ENCODE measurements around the gene CDK8.

CDK8 gene

DNA sequence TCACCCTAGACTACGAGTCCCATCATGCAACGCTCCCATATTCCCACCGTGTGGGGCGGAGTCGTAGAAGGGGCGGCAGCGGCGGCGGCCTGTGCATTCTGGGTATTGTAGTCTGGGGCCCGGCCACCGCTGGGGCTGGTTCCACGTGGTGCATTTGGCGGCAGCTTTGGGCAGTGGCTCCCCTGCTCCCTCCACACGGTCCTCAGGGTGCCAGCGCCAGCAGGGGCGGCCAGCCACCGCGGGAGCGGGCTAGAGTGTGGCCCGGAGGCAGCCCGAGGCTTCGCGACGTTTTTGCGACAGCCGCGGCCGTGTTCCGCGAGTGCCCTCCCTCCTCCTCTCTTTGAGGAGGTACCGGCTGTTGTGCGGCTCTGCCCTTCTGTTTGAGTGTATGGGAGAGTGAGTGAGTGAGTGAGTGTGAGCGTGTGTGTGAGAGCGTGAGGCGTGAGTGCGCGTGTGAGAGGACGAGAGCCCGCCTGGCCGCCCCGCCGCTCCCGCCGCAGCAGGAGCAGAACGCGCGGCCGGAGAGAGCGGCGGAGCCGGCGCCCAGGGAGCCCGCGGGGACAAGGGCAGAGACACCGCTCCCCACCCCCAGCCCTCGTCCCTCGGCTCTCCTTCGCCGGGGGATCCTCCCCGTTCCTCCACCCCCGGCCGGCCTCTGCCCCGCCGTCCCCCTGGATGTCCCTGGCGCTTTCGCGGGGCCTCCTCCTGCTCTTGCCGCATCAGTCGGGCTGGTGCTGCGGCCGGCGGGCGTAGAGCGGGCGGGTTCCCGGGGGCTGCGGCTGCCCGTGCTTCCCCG lies at the start of gene CDK8:
Gene CDK8, plus strand, starts transcription at position 343 of the 796 bp plus-strand sequence. CDS start 513 bp downstream, outside the sequence.
- H3K27ac ChIP-seq: peak within 1 kb of the TSS; percentile 89 to 97 (median 95)
- no peaks in the 10 kb centered on the region for H3K27me3 ChIP-seq
- H3K9me3 ChIP-seq (replicated peaks in 1 of 11): no peaks in the 10 kb centered on the region
- peak within 1 kb of the TSS; percentile 85 to 96 (median 90) for H3K9ac ChIP-seq
- no peaks in the 10 kb centered on the region for H3K36me3 ChIP-seq
- H3K4me2 ChIP-seq: peak within 1 kb of the TSS; percentile 75 to 96 (median 90)
- no peak for TF ChIP-seq Cebpa-rat (IDR thresholded peaks at IDR 0.05)
- H4K20me1 ChIP-seq: peaks cover 3 to 44% (median 40%) of the 10 kb centered on the region in 11 experiments; a peak in 18 of 22 replicates
- peaks cover 9 to 27% (median 21%) of the 10 kb centered on the region in 10 experiments; a peak in 19 of 20 replicates for H3K4me1 ChIP-seq
- peak within 1 kb of the TSS; percentile 68 to 92 (median 89) for H3K4me3 ChIP-seq

DNA sequence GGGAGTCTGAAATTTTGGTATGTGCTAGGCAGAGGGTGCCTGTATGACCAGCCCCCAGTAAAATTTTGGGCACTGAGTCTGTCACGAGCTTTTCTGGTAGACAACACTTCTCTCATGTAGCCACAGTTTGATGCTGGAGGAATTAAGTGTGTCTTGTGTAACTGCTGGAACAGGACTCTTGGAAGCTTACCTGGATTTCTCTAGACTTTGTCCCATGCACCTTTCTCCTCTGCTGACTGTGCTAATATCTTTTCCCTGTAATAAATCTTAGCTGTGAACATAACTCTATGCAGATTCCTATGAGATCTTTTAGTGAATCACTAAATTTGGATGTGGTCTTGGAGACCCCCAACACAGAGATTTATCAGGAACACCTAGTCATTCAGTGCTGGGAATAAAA lies 45.6 kb upstream of the CDK8 start:
- H3K27ac ChIP-seq: no peak overlapping the region
- H3K36me3 ChIP-seq: peaks cover 63 to 93% (median 74%) of the 10 kb centered on the region in 11 experiments
- H3K4me1 ChIP-seq: no peaks in the 10 kb centered on the region
- no peak for TF ChIP-seq Cebpa-rat (IDR thresholded peaks at IDR 0.05)
- no peaks in the 10 kb centered on the region for H3K27me3 ChIP-seq
- no peaks in the 10 kb centered on the region for H3K9me3 ChIP-seq (replicated peaks in 1 of 11)
- H3K4me3 ChIP-seq: no peak overlapping the region
- H3K9ac ChIP-seq: no peak overlapping the region
- no peak overlapping the region for H3K4me2 ChIP-seq
- peaks cover 0 to 11% (median 3%) of the 10 kb centered on the region in 11 experiments; a peak in 8 of 22 replicates for H4K20me1 ChIP-seq

DNA sequence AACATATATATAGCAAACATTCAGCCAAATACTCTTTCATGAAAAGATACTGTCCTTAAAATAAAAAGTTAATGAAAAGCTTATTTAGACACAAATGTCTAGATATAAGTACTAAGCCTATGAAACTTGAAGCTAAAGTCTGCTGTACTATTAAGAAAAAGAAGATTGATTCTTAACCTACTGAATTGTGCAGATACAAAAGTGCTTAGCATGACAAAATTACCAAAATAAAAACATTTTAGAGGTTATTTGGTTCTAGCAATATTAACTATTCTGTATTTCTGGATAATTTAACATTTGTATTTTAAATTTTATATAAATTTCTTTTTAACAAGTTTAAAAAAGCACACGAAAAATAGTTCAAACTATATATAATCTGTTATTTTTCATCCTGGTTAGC lies 40.6 kb upstream of the CDK8 start:
- Histone ChIP-seq H3K9me3 (replicated peaks in 1 of 11) (no peaks in the 10 kb centered on the region), H3K36me3 (peaks cover 91 to 100% (median 98%) of the 10 kb centered on the region in 11 experiments), H3K4me1 (no peaks in the 10 kb centered on the region), H3K27me3 (no peaks in the 10 kb centered on the region), H3K9ac (no peak overlapping the region), H3K27ac (no peak overlapping the region), H3K4me2 (no peak overlapping the region), H3K4me3 (no peak overlapping the region), H4K20me1 (peaks cover 0 to 36% (median 13%) of the 10 kb centered on the region in 11 experiments; a peak in 15 of 22 replicates)
- TF ChIP-seq Cebpa-rat (IDR thresholded peaks at IDR 0.05): no peak

GRCh38 chr13:26213982-26214381 lies 39.9 kb upstream of the CDK8 start:
- Histone ChIP-seq H3K9me3 (replicated peaks in 1 of 11) (no peaks in the 10 kb centered on the region), H3K27ac (no peak overlapping the region), H3K4me3 (no peak overlapping the region), H3K27me3 (no peaks in the 10 kb centered on the region), H3K4me1 (0 out of 20 replicates have a peak, but pooled peaks cover 0 to 1% (median 0%) of the 10 kb centered on the region in 10 experiments), H3K9ac (no peak overlapping the region), H4K20me1 (peaks cover 0 to 36% (median 13%) of the 10 kb centered on the region in 11 experiments; a peak in 15 of 22 replicates), H3K36me3 (peaks cover 91 to 100% (median 98%) of the 10 kb centered on the region in 11 experiments), H3K4me2 (no peak overlapping the region)
- TF ChIP-seq Cebpa-rat (IDR thresholded peaks at IDR 0.05): peak in 5 of 11 experiments; percentile 30 to 39 (median 34); a peak in 2 of 22 replicates

- no peaks in the 10 kb centered on the region for H3K9me3 ChIP-seq (replicated peaks in 1 of 11)
Observed at GRCh38 chr13:26216042-26216441, 37.9 kb upstream of the CDK8 start.

DNA sequence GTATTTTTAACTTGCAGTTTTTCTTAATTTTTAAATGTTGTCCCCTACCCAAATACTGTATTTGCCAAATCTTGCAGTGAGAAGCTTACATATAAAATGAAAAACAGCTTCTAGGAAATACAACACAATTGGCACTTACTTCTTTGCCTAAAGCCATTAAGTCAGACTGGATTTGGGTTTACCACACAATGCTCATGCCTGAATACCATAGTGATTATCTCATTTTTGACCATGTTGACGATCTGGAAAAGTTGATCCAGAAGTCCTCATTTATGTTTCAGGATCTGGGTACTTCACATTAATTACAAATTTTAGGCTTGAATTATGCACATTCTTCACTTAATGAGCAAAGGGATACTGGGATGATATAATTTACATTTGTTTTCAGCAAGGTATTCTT lies 34.2 kb upstream of the CDK8 start:
- no peaks in the 10 kb centered on the region for H3K9me3 ChIP-seq (replicated peaks in 1 of 11)
- peaks cover 23 to 29% (median 25%) of the 10 kb centered on the region in 10 experiments for H3K4me1 ChIP-seq
- H3K27me3 ChIP-seq: no peaks in the 10 kb centered on the region
- peak overlapping the region; percentile 81 to 98 (median 88) for H3K4me2 ChIP-seq
- peak overlapping the region in 9 of 10 experiments; percentile 76 to 87 (median 81); a peak in 10 of 20 replicates for H3K4me3 ChIP-seq
- H3K9ac ChIP-seq: 0 out of 22 replicates have a peak overlapping the region, but pooled peaks of 1 of the 11 experiments have one; percentile 97
- H3K36me3 ChIP-seq: peaks cover 55 to 61% (median 58%) of the 10 kb centered on the region in 11 experiments
- no peak for TF ChIP-seq Cebpa-rat (IDR thresholded peaks at IDR 0.05)
- no peak overlapping the region for H3K27ac ChIP-seq
- peaks cover 0 to 36% (median 13%) of the 10 kb centered on the region in 11 experiments; a peak in 9 of 22 replicates for H4K20me1 ChIP-seq

More at GRCh38 chr13:26216042-26216441, 37.9 kb upstream of the CDK8 start:
- Histone ChIP-seq H3K36me3 (peaks cover 89 to 97% (median 93%) of the 10 kb centered on the region in 11 experiments), H3K4me2 (no peak overlapping the region), H3K27ac (no peak overlapping the region), H3K4me3 (no peak overlapping the region), H4K20me1 (peaks cover 0 to 45% (median 13%) of the 10 kb centered on the region in 11 experiments; a peak in 16 of 22 replicates), H3K4me1 (peaks cover 14 to 21% (median 16%) of the 10 kb centered on the region in 10 experiments), H3K27me3 (no peaks in the 10 kb centered on the region), H3K9ac (no peak overlapping the region)
- no peak for TF ChIP-seq Cebpa-rat (IDR thresholded peaks at IDR 0.05)

- H3K36me3 ChIP-seq: peaks cover 46 to 52% (median 49%) of the 10 kb centered on the region in 11 experiments
- H3K9ac ChIP-seq: peak overlapping the region in 10 of 11 experiments; percentile 58 to 99 (median 96); a peak in 20 of 22 replicates
- H3K4me3 ChIP-seq: peak overlapping the region; percentile 76 to 87 (median 82)
Observed at GRCh38 chr13:26220575-26220974, 33.4 kb upstream of the CDK8 start.

GRCh38 chr13:26221399-26221720 lies 32.6 kb upstream of the CDK8 start:
- Histone ChIP-seq H3K27ac (peak overlapping the region; percentile 94 to 99 (median 97)), H3K4me2 (peak overlapping the region; percentile 81 to 98 (median 88)), H3K9me3 (replicated peaks in 1 of 11) (no peaks in the 10 kb centered on the region), H3K4me1 (peaks cover 23 to 29% (median 25%) of the 10 kb centered on the region in 10 experiments), H3K36me3 (peaks cover 38 to 44% (median 41%) of the 10 kb centered on the region in 11 experiments), H3K27me3 (no peaks in the 10 kb centered on the region), H3K9ac (peak overlapping the region; percentile 92 to 99 (median 97)), H4K20me1 (peaks cover 0 to 29% (median 13%) of the 10 kb centered on the region in 11 experiments; a peak in 8 of 22 replicates), H3K4me3 (peak overlapping the region; percentile 76 to 87 (median 82))
- no peak for TF ChIP-seq Cebpa-rat (IDR thresholded peaks at IDR 0.05)

More at GRCh38 chr13:26220575-26220974, 33.4 kb upstream of the CDK8 start:
- Histone ChIP-seq H3K27ac (peak overlapping the region in 6 of 11 experiments; percentile 94 to 99 (median 97); a peak in 6 of 22 replicates), H3K4me1 (peaks cover 23 to 29% (median 25%) of the 10 kb centered on the region in 10 experiments), H4K20me1 (peaks cover 0 to 31% (median 13%) of the 10 kb centered on the region in 11 experiments; a peak in 9 of 22 replicates), H3K27me3 (no peaks in the 10 kb centered on the region), H3K4me2 (peak overlapping the region; percentile 81 to 98 (median 88)), H3K9me3 (replicated peaks in 1 of 11) (no peaks in the 10 kb centered on the region)
- no peak for TF ChIP-seq Cebpa-rat (IDR thresholded peaks at IDR 0.05)
